NCI-H2196 treated with DMSO at 0.1 percent for 48 hours (cell line): ENCODE measurements around the gene OST4.
"Not testable (repeated sequence)": the region's sequence is repeated elsewhere in the genome, so short reads cannot be mapped to it uniquely, and the experiment has no call there.

ENCODE experiments used
- DNase-seq: peaks from one replicate; lab custom pipeline; 2025; ENCODE audit not compliant: unreplicated experiment; lab: John Stamatoyannopoulos, UW

Gene OST4

DNA sequence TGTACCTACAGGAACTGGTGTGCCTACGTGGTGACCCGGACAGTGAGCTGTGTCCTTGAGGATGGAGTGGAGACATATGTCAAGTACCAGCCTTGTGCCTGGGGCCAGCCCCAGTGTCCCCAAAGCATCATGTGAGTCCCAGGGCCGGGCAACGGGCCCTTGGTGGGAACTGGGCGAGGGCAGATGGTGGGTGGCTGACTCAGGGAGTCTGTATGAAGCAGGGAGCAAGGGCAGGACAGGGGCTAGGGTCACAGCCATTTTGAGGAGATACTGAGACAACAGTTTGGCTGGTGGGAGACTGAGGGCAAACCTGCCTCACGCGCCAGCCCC lies 8.7 kb upstream of the OST4 start:
- DNase-seq: no peak

DNA sequence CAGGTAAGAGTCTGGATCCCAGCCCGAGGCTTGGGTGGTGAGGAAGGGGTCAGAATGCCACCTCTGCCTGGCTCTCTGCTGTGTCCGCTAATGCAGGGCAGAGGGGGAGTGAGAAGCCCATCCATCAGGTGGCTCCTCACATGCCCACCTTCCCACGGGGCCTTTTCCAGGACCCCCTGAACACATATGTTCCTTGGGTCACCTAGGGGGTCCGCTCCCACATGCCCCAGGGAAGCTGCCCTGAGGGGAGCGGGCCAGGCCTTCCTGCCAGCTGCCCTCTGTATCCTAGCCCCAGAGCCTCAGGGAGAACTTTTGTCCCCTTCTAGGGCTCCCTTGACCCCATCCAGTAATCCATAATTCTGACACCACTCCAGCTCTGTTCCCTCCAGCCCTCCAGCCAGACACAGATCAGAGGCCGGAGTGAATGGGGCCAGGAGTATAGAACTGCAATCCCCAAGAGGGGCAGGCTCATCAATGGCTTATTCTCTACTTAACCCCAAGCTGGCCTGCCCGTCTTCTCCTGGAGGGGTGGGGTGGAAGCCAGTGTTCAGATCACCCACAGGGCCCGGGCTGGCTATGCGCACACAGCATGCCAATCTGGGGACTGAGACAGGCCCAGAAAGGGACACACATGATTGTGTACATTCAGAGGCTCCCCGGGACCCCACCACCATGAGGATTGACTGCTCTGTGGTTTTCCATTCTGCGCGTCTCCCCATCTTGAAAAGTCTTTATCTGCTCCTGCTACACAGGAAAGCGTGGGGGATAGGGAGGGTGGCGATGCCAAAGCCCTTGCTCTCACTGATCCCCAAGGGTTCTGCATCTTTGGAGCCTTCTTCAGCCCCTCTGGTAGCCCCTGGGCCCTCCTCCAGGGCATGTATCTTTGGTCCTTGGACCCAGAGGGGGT lies 8.0 kb upstream of the OST4 start:
- DNase-seq: no peak

DNA sequence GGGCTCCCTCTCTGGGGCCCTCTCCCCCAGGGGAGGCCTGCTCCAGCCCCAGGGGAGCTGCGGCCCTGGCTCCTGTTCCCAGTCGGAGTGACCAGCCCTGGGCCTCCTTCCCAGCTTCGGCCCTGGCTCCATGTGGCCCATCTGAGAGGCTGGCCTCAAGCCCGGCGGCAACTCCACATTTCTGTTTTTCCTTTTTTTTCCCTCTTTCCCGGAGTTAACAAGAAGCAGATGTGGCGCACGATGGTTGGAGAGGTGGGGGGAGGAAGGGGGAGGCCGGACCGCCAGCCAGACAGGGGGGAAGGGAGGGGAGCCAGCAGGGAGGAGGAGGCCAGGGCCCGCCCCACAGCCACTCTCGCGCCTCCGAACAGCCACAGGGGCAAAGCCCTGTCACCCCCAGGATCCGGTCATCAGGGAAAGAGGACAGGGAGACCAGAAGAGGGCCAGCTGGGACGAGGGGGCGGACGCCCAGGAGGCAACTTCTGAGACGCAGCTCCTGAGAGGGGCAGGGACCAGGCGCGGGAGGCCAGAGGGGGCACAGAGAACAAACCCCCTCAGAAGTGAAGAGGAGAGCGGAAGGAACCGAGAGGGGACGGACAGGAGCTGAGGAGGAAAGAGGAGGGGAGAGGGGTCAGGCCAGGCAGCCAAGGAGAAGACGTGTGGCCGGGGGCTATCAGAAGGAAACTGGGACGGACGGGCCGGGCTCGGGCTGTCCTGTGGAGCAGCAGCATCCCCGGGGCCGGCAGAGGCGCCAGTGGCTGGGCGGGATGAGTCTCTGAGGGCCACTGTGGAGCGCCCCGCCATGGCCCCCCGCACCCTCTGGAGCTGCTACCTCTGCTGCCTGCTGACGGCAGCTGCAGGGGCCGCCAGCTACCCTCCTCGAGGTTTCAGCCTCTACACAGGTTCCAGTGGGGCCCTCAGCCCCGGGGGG lies 7.1 kb upstream of the OST4 start, which contains the start of gene EMILIN1:
Gene EMILIN1, plus strand, starts transcription at position 349 of the 928 bp plus-strand sequence. Its CDS starts 451 bp downstream, at position 800.
- no peak for DNase-seq

DNA sequence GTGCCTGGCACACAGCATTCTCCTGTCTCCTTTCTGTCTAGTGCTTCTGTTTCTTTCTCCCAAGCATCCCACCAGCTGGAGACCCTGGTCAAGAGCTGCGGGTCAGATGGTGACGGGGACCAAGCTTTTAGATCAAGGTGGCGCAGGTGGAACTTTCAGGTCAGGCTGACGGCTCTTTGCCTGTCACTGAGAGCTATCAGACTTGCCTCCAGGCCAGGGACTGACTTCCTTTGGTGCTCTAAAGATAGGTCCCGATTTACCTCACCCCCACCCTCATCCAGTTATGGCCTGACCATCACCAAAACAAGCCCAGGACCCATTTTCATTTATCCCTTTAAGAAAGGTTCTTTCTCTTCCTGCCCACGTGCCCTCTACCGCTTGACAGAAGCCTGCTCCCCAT lies 5.8 kb upstream of the OST4 start:
- DNase-seq: no peak

DNA sequence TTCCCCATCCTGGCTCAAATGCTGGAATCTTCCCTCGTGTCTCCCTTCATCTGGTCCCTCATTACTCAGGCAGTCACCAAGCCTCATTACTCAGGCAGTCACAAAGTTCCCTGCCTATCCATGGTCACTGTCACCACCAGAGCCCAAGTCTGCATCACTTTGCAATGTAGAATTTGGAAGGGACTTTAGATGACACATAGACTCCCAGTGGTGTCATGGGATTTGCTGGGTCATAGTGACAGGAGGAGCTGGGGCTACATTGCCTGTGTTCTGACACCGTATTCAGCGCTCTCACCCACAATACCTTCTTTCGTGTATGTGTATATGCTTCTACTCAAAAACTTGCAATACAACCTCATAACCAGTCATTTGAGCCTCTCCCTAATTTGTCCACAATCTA lies 4.9 kb upstream of the OST4 start:
- DNase-seq: no peak

DNA sequence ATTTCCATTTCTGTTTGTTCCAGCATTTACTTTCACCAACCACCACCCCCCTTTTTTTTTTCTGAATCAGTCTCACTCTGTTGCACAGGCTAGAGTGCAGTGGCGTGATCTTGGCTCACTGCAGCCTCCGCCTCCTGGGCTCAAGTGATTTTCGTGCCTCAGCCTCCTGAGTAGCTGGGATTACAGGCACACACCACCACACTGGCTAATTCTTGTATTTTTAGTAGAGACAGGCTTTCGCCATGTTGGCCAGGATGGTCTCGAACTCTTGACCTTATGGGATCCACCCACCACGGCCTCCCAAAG lies 4.1 kb upstream of the OST4 start:
- DNase-seq: not testable (repeated sequence)

DNA sequence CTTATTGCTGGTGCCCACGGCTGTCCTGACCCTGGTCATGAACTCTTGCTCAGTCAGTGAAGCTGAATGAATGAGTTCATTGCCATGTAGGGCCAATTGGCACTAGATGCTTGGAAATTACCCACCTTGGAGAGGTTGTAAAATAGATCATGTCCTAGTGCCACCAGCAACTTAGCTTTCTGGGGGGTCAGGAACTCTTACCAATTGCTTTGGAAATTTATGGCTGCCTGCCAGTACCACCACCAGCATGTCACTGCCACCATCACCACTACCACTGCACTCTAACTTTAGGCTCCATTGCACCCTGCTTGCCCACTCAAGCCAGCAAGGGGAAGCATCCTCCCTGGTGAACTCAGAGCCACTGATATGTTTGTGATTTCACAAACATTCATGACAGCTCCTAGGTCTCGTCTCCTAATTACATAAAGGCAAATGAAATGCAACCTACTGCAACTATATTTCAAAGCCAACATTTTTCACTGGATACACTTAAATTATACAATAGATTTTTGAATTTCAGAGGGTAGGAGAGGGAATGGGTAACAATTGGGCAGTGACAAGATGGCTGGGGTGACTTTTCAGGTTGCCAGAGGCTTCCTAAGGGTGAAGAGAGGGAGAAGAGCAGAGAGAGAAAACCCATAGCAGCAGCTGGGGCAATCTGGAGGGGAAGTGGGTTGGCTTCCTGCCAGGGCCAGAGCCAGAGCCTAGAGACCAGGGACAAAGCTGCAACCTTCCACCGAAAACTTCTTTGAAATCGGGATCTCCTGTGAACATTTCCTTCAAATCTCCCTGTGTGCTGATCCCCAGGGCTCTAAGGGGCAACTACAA lies 3.5 kb upstream of the OST4 start:
- peak; percentile 8 for DNase-seq

DNA sequence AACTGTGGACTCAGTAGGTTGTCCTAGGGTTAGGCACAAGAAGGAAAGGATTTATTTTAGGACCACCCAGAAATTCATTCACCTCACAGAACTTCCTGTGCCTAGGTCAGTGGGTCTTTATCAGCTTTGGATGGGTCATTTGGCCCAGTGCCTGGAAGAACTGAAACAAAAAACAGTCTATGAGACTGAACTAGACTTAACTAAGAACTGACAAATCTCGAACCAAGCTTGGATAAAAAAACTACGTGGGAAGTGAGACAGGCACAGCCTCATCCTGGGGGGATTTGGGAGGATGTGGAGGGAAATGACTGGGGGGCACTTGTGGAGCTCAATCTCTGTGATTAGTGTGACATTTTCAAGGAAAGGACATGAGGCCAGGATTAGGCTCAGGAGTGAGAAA lies 2.3 kb upstream of the OST4 start:
- DNase-seq: no peak

DNA sequence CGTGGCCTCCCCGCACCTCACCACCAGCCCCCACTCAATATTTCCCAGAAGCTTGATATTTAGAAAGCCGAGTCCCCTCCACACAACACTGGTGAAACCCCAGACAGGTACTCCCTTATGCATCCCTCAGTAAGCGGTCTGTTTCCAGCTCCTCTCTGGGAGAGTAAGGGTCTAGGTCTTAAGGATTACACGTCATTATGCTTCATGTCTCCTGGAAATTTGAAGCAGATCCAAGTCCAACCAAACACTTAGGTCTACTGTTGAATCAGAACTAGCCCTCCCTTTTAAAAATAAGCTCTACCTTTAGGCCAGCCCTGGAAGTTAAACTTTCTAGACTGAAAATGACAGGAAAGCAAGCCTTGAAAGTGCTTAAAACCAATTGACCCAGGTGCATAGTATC lies 1.5 kb upstream of the OST4 start:
- DNase-seq: no peak

DNA sequence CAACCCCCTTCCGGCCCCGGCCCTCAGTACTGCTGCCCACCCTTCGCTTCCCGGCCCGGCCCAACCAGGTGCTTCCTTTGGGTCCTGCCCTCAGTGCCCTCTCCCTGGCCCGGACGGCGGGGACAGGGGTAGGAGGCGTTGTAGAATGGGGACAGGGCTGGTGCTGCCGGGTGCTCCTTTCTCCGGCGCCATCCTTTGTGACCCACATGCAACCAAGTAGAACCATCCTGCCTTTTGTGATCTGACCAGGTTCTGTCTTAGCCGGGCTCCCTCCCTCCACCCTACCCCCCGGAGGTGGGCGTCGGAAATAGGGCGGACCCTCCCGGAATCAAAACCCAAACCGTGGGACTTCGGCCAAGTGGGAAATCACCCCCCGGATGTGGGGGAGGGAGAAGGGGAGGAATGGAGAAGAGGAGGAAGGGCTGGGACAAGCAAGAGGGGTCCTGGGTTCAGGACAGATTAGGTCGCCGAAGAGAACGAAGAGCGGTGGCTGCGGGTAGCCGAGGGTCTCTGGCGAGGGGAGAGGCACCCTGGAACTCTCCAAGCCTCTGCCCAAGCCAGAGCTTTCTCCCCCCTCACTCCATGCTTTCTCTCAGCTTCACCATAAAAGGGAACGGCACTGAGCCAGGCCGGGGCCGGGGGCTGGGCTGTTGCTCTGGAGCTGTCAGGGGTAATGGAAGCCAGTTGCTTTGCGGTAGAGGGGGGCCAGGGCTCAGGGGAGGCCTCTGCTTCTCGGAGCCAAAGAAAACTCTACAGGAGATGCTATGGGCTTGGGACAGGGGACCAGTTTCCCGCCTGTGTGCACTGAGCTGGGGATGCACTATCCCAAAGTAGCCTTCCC lies 756 bp upstream of the OST4 start:
- no peak for DNase-seq

DNA sequence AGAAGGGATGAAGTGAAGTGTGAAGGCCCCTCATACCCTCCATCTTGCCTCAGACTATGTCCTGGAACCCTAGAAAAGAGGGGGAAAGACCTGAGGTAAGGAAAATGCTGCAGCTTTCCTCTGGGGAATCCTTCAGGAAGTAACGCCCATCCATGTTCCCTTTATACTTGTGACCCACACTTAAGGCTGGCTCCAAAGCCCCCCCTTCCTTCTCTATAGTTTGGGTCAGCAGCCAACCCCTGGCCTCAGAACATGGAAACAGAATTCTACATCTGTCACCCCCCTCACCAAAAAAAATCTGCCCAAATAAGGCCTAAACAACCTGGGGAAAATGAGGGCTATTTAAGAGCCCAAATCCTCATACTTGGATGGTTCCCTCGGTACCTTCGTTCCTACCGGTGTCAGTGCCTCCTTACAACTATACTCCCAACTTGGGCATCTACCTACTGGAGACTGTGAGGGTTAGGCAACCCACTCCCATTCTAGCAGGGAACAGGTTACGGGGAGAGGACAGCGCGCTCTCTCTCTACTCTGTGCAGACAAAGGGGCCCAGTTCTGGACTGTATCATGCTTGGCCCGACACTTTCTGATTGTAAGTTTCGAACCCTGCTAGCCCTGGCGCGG lies 689 bp downstream of the OST4 start:
- DNase-seq: no peak

DNA sequence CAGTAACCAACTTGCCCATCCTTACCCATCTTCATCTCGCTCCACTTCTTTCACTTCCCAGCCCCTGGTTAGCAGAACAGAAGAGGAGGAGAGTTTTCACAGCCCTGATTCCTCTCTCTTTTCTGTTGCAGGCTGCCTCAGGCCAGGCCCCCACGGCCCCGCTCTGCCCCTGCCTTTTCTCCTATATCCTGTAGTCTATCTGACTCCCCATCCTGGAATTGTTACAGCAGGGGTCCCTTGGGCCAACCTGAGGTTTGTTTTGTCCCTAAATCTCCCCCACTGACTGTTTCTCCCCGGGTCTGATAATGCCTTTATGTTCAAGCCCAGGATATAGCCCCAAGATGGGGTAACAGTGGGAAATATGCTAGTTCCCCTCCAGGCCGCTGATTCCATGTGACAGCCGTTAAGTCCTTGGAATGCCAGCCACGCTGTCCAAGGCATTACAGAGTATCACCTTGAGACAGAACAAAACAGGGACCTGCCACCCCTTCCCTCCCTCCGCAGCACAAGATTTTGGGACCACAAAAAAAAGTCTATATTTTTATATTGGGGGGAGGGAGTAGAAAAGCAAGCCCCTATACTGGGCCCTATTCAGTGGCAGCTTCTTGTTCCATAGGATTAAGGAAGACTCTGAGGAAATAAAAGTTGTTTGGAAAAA lies 1.4 kb downstream of the OST4 start:
- DNase-seq: no peak

DNA sequence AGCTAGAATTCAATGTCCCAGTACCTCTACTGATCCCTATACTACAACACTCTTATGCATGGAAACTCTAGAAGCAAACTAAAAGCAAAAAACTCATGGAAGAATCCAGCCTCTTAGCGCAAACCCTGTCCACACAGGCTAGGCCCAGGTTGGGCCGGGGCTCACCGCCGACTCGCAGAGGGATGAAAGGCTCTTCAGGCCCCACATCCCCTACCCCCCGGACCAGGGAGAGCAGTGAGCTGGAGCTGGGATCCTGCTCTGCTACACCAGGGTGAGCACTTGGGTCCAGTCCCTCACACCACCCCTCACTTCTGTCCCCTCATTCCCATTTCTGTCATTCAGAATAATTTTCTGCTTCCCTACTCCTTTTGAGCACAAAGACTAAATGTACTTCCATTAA lies 2.0 kb downstream of the OST4 start:
- DNase-seq: no peak

DNA sequence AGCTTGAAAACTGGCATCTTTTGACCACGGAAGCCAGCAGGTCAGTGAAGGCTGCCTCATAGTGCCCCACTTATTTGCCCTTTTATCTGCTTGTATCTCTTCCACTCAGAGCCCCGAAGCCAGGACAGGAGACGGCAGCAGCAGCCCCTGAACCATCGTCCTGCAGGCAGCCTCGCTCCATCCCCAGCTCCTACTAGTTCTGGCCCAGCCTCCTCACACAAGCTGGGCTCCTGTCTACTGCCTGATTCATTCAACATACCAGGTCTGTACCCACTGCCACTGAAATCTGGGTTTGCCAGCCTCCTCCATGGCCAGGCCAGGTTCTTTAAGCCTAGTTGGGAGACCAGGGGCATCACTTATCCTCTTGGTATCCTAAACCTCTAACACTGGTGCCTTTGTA lies 4.1 kb downstream of the OST4 start:
- DNase-seq: no peak

DNA sequence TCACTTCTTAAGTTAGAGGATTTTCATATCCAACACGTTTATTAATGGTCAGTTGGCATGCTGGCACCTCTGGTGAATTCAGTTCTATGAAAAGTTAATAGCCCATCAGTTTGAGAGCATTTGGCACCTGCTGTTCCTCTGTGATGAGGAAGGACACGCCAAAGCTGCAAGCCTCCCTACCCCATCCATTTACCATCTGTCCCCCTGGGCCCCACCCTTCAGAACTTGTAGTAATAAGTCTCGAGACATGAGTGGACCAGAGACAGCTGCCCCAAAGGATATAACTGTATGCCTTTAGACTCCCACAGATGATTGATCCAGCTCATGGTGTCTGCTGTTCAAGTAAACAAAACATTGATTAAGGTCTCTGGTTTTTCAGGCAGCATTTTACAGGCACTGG lies 6.3 kb downstream of the OST4 start:
- DNase-seq: no peak

DNA sequence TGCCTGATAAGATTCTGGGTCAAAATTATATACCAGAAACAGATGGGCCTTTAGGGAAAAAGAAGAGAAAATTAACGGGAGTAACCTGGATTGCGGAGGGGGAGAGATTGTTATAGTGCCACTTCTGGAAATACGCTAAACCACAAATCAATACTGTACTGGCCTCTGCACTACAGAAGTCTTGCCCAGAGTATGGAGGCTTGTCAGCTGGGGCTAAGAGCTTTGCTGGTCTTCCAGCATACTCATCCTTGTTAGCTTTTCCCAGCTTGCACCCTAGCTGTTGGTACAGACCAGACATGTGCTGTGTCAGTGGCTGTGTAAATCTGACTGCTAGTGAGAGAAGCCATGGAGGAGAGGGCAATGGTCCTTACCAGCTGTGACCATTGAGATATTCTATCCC lies 11.1 kb downstream of the OST4 start:
- no peak for DNase-seq

DNA sequence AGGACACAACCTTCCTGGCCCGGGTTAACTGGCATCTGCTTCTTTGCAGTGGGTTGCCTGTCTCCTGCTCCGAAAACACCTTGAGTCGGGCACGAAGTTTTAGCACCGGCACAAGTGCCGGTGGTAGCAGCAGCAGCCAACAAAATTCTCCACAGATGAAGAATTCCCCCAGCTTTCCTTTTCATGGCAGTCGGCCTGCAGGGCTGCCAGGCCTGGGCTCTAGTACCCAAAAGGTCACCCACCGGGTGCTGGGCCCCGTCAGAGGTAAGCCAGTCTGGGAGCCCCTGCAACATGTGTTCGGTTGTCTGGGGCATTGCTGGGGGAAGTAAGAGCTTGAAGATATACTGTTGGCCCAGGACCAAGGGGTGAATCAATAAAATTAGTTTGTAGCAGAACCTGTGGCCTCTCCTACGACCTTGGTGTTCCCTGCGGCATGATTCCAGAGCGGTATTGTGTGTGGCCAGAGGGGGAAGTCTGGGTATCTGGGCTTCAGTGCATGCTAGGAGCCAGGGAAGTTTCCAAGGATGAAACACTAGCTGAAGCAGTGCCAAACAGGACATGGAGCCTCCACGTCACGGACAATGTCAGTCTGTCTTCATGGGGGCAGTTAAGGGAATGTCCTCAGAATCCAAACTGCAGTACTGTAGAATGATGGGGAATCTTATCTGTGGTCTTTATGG lies 12.2 kb downstream of the OST4 start:
- no peak for DNase-seq

DNA sequence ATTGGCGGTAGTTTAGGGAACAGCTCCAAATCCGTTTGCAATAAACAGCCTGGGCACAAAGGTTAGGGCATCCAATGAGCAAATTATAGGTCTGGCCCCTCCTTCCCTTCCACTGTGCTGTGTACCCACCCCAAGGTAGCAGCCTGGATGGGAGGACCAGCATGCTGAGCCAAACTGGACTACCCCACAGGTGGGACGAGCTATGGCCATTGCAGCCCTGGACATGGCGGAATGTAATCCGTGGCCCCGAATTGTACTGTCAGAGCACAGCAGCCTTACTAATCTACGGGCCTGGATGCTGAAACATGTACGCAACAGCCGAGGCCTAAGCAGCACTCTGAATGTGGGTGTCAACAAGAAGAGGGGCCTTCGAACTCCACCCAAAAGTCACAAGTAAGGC lies 13.2 kb downstream of the OST4 start:
- DNase-seq: no peak

DNA sequence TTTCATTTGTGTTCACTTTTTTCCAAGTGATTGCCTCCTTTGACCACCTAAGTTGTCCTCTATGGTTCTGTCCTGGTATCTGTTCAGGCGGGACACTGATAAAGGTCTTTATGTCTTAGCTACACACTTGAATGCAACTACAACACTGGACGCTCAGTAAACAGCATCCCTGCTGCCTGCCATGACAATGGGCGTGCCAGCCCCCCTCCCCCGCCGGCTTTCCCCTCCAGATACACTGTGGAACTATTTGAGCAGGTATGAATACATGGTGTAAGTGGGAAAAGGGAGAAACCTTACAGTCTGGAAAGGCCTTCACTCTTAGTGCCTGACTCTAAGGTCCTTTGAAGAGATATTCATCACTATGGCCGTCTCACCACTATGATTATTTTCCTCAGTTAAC lies 14.3 kb downstream of the OST4 start:
- DNase-seq: no peak
